HepG2 (cell line): ENCODE results near the gene RNASE8. TPM values are rescaled to one million over a fixed set of nuclear protein-coding genes. Genes with fewer than 3 reads are reported as not detected.

Experiments used
- E2F5 ChIP-seq: sonication (generic); formaldehyde crosslinking; conservative IDR thresholded peaks from 2 replicates; pipeline ENCODE4 v1.4.0; 2020; ENCODE audit warnings: missing genetic modification reagents
- FOSL1 ChIP-seq: sonication (generic); formaldehyde crosslinking; IDR thresholded peaks from 2 replicates; pipeline ENCODE4 v1.9.0; 2021; ENCODE audit warnings: missing genetic modification reagents, borderline replicate concordance
- FOXA1 ChIP-seq, 2 experiments: fragments of 450-650 bp in 1 of 2; sonication (generic) in 1 of 2; formaldehyde crosslinking in 1 of 2; IDR thresholded peaks; 2 replicates each; pipeline versions ENCODE4 v1.4.0 to v1.6.1; 2016 to 2020; ENCODE audit warnings: missing genetic modification reagents in 1 of 2
- MED13 ChIP-seq: sonication (generic); formaldehyde crosslinking; IDR thresholded peaks from 2 replicates; pipeline ENCODE4 v1.5.0; 2020; ENCODE audit warnings: missing genetic modification reagents
- PHF20 ChIP-seq: sonication (generic); formaldehyde crosslinking; IDR thresholded peaks from 2 replicates; pipeline ENCODE4 v1.5.0; 2020; ENCODE audit warnings: mild to moderate bottlenecking, missing genetic modification reagents
- TSC22D2 ChIP-seq: sonication (generic); formaldehyde crosslinking; IDR thresholded peaks from 2 replicates; pipeline ENCODE4 v1.5.1; 2020; ENCODE audit warnings: missing genetic modification reagents, mild to moderate bottlenecking, borderline replicate concordance
- ZFP36 ChIP-seq: fragments of 150-350 bp; IDR thresholded peaks from 2 replicates; pipeline ENCODE4 v1.6.1; 2018; ENCODE audit warnings: borderline replicate concordance, low read length, low read depth; ENCODE audit not compliant: partially characterized antibody
- ZFP36L1 ChIP-seq: sonication (generic); formaldehyde crosslinking; IDR thresholded peaks from 2 replicates; pipeline ENCODE4 v1.8.0; 2022; ENCODE audit warnings: mild to moderate bottlenecking, missing genetic modification reagents, moderate library complexity
- ZKSCAN1 ChIP-seq: fragments of 150-350 bp; IDR thresholded peaks from 2 replicates; pipeline ENCODE4 v1.6.1; 2014; ENCODE audit warnings: low read length
- ZNF160 ChIP-seq: sonication (generic); formaldehyde crosslinking; IDR thresholded peaks from 2 replicates; pipeline ENCODE4 v1.8.0; 2022; ENCODE audit warnings: mild to moderate bottlenecking, inconsistent platforms, missing genetic modification reagents
- ZNF30 ChIP-seq: sonication (generic); formaldehyde crosslinking; IDR thresholded peaks from 2 replicates; pipeline ENCODE4 v1.5.0; 2020; ENCODE audit warnings: mild to moderate bottlenecking, missing genetic modification reagents
- ZNF547 ChIP-seq: sonication (generic); formaldehyde crosslinking; IDR thresholded peaks from 2 replicates; pipeline ENCODE4 v1.5.1; 2020; ENCODE audit warnings: mild to moderate bottlenecking, missing genetic modification reagents
- ZNF550 ChIP-seq: sonication (generic); formaldehyde crosslinking; IDR thresholded peaks from 2 replicates; pipeline ENCODE4 v1.4.0; 2020; ENCODE audit warnings: mild to moderate bottlenecking, missing genetic modification reagents, borderline replicate concordance
- polyA plus RNA-seq, 8 experiments: library from polyadenylated mRNA; depleted of rRNA in 3 of 8; stranded (reverse) in 7 of 8; unstranded in 1 of 8; fragments of >200 nt; fragmentation: Illumina TruSeq in 4 of 8; extraction: Trizol in 4 of 8; gene quantifications; 2 replicates each; pipeline versions ENCODE4 v1.2.1 to v1.2.3, GENCODE V29; 2011 to 2016; ENCODE audit warnings: low read depth in 4 of 8, missing spikeins in 1 of 8, mixed read lengths in 1 of 8; ENCODE audit not compliant: insufficient read depth in 1 of 8
- total RNA-seq, 5 experiments: library from RNA; depleted of rRNA; stranded (reverse); fragments of >200 nt; fragmentation: Illumina TruSeq; extraction: Trizol; gene quantifications; 2 replicates each; pipeline ENCODE4 v1.2.3, GENCODE V29; 2016; ENCODE audit warnings: low read depth in 1 of 5
- TF ChIP-seq, protein P1 (sequence below): sonication (generic); formaldehyde crosslinking; IDR thresholded peaks from 2 replicates; pipeline ENCODE4 v1.4.0; 2020; ENCODE audit warnings: mild to moderate bottlenecking, missing genetic modification reagents
- TF ChIP-seq, protein P2 (sequence below): sonication (generic); formaldehyde crosslinking; IDR thresholded peaks from 2 replicates; pipeline ENCODE4 v1.4.0; 2020; ENCODE audit warnings: mild to moderate bottlenecking, low read depth, missing genetic modification reagents
- TF ChIP-seq, protein P3 (sequence below): sonication (generic); formaldehyde crosslinking; IDR thresholded peaks from 2 replicates; pipeline ENCODE4 v1.8.0; 2022; ENCODE audit warnings: mild to moderate bottlenecking, missing genetic modification reagents
- TF ChIP-seq, protein P4 (sequence below): sonication (generic); formaldehyde crosslinking; IDR thresholded peaks from 2 replicates; pipeline ENCODE4 v1.4.0; 2020; ENCODE audit warnings: low read depth, missing genetic modification reagents
- TF ChIP-seq, protein P5 (sequence below): sonication (generic); formaldehyde crosslinking; IDR thresholded peaks from 2 replicates; pipeline ENCODE4 v1.5.1; 2020; ENCODE audit warnings: missing genetic modification reagents, mild to moderate bottlenecking, borderline replicate concordance

RNASE8 gene
- total and polyA plus RNA-seq, 2 of the 13 experiments (the other 11 are each of a cell fraction or from before 2014, with no cell fraction given): not detected

DNA sequence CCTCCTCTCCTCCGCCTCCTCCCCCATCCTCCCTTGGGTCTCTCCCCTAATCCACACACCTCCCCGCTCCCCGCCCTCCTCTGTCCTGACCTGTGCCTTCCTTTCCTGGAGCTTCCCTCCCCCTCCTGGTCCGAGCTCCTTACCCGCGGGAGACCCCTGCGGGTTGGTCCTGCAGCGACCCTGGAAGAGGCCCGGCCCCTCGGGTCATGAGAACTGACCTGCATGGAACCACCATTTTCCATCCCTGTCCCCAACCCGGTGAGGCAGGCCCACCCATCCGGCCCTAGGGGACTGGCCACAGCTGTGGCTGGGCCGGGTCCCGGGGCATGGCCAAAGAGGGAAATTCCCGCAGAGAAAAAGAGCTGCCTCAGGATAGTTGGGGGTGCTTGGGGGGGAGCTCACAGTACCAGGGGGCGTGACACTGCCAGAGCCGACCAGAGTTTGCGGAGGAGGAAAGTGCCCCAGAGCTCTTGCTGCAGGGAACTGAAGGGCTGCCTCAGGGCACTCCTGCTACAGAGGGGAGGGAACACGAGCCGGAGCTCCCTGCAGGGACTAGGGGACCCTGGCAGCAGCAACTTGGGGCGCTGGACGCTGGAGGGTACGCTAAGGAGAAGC, 13.1 kb downstream of the RNASE8 start (continued):
- TF ChIP-seq, protein P1, sequence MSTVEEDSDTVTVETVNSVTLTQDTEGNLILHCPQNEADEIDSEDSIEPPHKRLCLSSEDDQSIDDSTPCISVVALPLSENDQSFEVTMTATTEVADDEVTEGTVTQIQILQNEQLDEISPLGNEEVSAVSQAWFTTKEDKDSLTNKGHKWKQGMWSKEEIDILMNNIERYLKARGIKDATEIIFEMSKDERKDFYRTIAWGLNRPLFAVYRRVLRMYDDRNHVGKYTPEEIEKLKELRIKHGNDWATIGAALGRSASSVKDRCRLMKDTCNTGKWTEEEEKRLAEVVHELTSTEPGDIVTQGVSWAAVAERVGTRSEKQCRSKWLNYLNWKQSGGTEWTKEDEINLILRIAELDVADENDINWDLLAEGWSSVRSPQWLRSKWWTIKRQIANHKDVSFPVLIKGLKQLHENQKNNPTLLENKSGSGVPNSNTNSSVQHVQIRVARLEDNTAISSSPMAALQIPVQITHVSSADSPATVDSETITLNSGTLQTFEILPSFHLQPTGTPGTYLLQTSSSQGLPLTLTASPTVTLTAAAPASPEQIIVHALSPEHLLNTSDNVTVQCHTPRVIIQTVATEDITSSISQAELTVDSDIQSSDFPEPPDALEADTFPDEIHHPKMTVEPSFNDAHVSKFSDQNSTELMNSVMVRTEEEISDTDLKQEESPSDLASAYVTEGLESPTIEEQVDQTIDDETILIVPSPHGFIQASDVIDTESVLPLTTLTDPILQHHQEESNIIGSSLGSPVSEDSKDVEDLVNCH (CRISPR knock-in tag): no peak
- TF ChIP-seq MED13 (peak; percentile 86), TSC22D2 (CRISPR knock-in tag) (0 out of 2 replicates have a peak, but pooled peaks have one; percentile 13), E2F5 (CRISPR knock-in tag) (no peak), ZNF30 (no peak), FOXA1 (IDR thresholded peaks at IDR 0.05) (no peak), FOXA1 (CRISPR knock-in tag; IDR thresholded peaks at IDR 0.05) (no peak), ZFP36L1 (CRISPR knock-in tag) (no peak), ZNF547 (CRISPR knock-in tag) (no peak), FOSL1 (0 out of 2 replicates have a peak, but pooled peaks have one; percentile 14), ZNF160 (CRISPR knock-in tag) (no peak), PHF20 (CRISPR knock-in tag) (no peak; the same call in 1 of the 2 replicates), ZFP36 (no peak), ZNF550 (CRISPR knock-in tag) (no peak), ZKSCAN1 (no peak)
- TF ChIP-seq, protein P2, sequence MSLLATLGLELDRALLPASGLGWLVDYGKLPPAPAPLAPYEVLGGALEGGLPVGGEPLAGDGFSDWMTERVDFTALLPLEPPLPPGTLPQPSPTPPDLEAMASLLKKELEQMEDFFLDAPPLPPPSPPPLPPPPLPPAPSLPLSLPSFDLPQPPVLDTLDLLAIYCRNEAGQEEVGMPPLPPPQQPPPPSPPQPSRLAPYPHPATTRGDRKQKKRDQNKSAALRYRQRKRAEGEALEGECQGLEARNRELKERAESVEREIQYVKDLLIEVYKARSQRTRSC (CRISPR knock-in tag): no peak
- TF ChIP-seq, protein P3, sequence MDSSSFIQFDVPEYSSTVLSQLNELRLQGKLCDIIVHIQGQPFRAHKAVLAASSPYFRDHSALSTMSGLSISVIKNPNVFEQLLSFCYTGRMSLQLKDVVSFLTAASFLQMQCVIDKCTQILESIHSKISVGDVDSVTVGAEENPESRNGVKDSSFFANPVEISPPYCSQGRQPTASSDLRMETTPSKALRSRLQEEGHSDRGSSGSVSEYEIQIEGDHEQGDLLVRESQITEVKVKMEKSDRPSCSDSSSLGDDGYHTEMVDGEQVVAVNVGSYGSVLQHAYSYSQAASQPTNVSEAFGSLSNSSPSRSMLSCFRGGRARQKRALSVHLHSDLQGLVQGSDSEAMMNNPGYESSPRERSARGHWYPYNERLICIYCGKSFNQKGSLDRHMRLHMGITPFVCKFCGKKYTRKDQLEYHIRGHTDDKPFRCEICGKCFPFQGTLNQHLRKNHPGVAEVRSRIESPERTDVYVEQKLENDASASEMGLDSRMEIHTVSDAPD: no peak
- TF ChIP-seq, protein P4, sequence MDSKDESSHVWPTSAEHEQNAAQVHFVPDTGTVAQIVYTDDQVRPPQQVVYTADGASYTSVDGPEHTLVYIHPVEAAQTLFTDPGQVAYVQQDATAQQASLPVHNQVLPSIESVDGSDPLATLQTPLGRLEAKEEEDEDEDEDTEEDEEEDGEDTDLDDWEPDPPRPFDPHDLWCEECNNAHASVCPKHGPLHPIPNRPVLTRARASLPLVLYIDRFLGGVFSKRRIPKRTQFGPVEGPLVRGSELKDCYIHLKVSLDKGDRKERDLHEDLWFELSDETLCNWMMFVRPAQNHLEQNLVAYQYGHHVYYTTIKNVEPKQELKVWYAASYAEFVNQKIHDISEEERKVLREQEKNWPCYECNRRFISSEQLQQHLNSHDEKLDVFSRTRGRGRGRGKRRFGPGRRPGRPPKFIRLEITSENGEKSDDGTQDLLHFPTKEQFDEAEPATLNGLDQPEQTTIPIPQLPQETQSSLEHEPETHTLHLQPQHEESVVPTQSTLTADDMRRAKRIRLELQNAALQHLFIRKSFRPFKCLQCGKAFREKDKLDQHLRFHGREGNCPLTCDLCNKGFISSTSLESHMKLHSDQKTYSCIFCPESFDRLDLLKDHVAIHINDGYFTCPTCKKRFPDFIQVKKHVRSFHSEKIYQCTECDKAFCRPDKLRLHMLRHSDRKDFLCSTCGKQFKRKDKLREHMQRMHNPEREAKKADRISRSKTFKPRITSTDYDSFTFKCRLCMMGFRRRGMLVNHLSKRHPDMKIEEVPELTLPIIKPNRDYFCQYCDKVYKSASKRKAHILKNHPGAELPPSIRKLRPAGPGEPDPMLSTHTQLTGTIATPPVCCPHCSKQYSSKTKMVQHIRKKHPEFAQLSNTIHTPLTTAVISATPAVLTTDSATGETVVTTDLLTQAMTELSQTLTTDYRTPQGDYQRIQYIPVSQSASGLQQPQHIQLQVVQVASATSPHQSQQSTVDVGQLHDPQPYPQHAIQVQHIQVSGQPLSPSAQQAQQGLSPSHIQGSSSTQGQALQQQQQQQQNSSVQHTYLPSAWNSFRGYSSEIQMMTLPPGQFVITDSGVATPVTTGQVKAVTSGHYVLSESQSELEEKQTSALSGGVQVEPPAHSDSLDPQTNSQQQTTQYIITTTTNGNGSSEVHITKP (CRISPR knock-in tag): no peak
- TF ChIP-seq, protein P5, sequence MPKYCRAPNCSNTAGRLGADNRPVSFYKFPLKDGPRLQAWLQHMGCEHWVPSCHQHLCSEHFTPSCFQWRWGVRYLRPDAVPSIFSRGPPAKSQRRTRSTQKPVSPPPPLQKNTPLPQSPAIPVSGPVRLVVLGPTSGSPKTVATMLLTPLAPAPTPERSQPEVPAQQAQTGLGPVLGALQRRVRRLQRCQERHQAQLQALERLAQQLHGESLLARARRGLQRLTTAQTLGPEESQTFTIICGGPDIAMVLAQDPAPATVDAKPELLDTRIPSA (CRISPR knock-in tag): peak; percentile 71; the same call in 1 of the 2 replicates
